HG03280 (cell line): ENCODE results near the gene SOWAHC.

Source experiments
- ATAC-seq: cut with Tn5 transposase; IDR thresholded peaks from one replicate; pipeline ENCODE4 v1.9.1; 2021; ENCODE audit warnings: mild to moderate bottlenecking, moderate library complexity; ENCODE audit not compliant: unreplicated experiment

The SOWAHC gene

DNA sequence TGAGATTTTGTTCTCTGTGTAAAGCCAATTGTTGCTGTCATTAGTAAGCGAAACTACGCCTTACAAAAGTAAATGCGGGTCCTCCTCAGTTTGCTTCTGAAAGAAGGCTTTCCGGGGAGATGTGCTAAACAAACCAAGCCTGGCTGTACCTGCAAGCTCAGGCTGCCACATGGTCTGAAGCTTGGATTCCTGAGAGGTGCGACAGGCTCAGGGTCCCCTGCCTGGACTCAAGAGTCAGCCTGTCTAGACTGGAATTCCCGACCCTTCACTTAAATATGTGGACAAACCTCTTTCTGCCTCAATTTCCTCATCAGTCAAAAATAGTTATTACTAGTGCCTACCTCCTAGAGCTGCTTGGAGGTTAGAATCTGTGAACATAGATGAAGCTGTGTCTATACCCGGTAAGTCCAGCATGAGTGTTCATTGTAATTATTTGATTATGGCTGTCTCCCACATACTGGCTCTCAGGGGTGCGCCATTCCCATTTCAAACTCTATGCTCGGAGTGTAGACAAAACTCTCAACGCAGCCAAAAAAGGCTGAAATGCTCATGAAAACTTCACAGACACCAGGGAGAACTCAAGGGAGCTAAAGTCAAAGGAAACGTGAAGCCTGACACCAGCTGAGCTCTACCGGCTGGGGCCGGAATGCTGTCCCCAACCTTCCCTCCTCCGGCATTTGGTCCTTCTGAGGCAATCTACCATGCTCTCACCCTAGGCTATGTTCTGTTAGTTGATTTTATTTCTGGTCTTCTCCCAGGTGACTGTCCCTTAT, 31.4 kb downstream of the SOWAHC start:
- ATAC-seq = no peak

DNA sequence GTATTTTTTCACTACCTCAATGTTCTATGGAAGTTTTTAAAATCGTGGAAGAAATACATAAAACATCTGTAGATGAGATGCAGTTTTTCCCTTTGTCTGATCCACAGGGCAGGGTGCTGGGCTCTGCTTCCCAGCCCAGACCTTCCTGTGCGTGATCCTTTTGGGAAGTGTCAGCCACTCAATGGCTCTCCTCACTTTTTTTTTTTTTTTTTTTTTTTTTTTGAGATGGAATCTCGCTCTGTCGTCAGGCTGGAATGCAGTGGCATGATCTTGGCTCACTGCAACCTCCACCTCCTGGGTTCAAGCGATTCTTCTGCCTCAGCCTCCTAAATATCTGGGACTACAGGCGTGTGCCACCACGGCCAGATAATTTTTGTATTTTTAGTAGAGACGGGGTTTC, 32.8 kb downstream of the SOWAHC start:
- no peak for ATAC-seq

DNA sequence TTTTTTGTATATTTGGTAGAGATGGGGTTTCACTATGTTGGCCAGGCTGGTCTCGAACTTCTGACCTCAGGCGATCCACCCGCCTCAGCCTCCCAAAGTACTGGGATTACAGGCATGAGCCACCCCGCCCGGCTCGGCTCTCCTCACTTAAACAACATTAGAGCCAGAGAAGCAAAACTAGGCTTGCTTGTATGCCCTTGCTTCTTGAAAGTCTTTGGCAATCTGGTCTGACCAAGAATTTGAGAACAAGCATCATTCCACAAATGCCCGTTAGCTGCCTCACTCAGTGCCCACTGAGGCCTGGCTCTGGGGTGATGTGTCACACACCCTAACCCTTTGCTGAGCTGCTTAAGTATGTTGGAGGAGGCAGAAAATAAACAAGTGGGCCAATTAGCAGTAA, 33.5 kb downstream of the SOWAHC start:
- no peak for ATAC-seq

DNA sequence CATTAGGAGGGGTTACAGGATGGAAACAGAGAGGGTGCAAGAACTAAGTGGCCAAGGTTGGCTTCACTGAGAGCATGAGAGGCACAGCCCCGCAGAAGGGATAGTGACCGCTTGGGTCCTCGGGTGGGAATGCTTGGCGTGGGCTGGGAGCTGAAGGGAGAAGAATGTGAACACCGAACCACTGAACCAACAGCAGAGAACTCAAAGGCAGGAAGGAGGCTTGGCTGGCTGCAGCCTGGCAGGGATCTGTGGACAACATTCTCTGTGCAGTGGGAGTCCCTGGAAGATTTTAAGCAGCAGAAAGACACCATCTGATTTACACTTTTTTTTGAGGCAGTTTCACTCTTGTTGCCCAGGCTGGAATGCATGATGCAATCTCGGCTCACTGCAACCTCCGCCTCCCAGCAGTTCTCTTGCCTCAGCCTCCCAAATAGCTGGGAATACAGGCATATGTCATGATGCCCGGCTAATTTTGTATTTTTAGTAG, 33.9 kb downstream of the SOWAHC start:
- ATAC-seq = no peak

DNA sequence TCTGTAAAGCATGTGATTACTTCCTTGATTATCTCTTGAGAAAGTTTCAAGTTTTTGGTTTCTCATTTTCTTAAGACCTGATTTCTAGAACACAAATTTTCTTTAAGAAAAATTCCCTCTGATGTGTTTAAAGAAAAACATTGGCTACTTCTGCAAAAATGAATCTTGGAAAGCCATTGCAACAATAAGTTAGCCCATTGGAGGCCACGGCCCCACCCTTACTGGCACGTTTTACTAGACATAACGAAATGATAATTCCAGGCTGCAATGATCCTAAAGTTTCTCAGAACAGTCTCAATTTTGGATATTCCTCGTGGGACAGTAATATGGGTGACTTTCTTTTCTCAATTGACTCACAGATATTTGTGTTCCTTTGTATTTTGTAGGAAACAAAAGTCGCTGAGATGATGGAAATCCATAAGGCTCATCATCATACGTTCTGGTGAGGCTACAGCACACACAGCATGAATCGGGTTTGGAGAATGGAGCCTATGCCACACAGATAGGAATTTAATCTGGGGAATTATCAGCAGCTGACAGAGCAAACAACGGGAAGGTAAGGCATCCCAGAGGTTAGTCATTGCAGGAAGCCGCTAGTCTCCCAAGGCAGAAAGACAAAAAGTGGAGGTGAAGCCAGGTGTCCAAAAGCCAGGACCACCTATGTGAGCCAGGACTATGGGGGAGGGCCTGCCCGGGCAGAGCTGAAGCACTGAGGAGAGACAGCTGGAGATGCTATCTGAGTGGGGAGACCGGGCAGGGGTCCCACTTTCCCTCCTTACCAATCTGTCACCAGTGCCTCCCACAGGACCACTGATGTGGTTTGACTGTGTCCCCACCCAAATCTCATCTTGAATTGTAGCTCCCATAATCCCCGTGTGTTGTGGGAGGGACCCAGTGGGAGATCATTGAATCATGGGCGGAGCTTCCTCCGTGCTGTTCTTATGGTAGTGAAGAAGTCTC, 35.9 kb downstream of the SOWAHC start:
- ATAC-seq = no peak

DNA sequence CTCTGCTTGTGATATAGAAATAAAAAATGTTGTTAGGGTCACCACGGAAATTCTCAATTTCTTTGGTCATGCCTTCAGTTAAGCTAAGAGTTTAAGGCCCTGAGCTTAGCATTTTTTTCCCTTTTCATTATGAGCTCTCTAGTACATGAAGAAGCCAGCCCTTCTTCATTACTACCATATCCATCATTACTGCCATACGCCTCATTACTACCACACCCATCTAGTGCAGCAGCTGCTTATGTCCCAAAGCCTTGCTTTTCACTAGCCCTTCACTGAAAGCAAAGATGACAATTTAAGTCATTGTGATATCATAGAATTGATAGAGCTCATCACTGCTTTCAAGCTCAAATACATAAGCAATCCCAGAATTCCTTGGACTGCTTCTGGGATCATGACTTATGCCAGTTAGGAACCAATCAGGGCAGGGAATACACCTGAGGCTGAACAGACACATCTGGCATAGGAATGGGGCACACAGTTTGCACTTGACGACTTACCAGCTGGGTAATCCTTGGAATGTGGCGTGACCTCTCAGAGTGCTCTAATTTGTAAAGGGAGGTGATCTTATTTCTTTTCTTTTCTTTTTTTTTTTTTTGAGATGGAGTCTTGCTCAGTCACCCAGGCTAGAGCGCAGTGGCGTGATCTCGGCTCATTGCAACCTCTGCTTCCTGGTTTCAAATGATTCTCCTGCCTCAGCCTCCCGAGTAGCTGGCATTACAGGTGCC, 40.3 kb downstream of the SOWAHC start:
- ATAC-seq = no peak

DNA sequence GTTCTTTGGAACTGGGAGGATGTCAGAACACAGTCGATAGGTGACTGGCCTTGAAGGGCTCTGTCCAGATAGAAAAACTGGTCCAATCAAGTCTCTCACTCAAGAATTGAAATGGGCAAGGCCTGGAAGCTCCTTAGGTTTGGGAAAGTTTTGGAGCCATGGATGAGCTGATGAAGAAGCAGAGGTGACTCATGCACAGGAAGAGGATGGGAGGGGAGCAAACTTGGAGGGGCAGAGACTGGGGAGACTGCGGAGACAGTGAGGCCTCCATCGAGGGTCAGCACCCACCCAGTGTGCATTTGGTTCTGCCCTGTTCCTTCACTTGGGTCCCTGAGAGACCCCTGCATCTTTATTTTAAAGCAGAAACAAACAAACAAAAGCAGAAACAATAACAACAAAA, 41.1 kb downstream of the SOWAHC start:
- ATAC-seq = no peak

DNA sequence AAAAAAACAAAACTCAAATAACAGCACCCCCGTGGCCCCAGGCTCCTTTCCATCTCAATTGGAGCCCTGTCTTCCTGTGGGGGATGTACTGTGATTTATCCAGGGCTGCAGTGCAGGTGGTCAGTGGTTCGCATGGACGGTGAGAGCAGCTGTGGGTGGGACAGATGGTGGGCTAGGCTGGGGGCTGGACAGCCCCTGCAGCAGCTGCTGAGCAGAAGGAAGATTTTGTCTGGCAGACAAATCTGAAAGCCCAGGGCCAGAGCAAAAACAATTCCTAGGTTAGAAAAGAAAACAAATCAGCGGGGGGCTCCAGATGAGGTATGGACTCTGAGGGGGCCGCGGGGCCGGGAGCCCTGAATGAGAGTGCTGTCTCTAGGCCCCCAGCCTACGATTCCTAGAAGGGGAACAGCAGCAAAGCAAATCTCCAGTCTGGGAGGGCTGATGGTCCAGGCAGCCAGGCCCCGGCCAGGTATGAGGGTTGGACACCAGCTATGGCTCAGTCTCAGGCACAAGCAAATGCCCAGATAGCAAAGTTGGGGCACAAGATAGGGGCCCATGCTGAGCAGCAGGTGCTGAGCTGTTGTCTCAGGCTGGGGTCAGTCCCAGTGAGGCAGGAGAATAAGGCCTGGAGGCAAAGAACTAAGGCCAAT, 45.4 kb downstream of the SOWAHC start:
- no peak for ATAC-seq

DNA sequence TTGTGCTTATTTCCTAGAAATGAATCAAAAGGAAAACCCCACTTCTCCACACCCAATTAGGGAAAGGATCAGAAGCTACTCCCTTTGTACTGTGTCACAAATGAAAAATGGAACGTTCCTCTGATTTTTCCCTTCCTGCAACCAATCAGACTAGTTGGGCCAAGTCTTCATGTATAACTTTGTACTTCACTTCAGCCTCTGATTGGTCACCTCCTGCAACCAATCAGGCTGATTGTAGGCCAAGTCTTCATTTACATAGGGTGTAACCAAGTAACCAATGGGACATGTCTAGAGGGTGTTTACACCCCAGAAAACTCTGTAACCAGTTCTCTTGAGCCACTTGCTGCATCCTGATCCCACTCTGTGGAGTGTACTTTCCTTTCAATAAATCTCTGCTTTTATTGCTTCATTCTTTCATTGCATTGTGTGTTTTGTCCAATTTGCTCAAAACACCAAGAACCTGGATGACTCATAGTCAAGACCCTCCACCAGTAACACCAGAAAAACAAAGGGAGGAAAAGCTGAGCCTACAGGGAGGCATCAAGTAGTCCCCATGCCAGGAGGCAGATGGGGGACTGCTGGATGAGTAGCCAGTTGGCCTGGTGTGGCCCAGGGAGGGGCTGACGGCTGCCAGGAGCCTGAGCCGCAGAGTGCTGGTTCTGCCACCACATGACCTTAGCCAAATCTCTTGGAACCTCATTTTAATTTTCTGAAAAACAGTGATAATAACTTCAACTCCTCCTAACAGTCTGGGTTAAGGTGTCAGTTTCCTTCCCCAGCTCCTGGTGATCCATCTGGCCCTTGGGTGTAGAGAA, 46.1 kb downstream of the SOWAHC start:
- no peak for ATAC-seq

DNA sequence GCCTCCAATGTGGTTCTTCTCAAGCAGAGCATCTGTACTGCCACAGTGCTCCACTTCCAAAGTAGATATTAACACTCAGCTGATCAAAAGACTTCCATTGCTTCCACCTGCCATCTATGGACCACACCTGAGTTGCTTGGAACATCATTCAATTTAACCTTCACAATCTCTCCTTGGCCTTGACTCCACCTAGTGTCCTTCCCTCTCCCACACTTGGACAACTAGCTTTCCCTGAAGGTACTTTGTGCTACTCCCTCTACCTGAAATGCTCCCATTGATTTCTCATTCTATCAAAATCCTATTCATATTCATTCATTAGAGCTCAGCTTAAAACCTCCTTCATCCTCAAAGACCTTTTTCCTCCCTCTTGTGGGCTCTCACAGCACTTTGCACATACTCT, 48.7 kb downstream of the SOWAHC start:
- no peak for ATAC-seq

DNA sequence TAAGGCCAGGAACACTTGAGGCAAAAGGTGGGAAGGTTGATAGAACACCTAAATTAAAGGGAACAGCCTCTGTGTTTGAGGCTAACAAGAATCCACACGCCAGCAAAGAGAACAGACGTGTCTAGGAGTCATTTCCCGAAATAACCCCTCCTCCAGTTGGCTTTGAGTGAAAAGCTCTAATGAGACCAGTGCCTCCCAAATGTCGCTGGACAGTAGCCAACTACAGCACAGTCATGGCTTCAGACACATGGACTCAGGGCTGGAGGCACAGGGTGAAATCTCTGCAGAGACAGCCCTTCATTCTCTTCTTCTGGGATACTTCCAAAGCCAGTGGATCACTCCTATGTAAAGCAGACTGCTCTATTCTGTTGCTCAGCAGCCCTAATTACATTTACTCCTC, 49.6 kb downstream of the SOWAHC start:
- no peak for ATAC-seq

DNA sequence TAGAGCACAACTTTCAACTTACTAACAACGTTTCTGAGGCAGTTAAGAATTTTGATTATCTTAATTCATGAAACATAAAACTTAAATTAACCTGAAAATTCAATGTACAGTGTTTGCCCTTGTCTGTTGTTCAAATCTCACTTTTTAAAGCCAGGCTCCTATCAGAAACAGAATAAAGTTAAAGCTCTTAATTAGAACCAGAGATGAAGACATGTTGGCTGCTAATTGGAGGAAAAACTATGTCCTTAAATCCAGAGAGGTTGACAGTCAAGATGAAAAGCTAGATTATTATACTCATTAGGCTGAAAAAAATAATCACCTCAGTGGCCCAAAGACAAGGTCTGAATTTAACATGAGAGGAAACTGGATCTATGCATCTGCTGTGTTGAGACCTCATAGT, 52.3 kb downstream of the SOWAHC start:
- ATAC-seq = no peak
